HG02610 (cell line): ENCODE results near the gene FOXP1.
"Not testable (repeated sequence)": the region's sequence is repeated elsewhere in the genome, so short reads cannot be mapped to it uniquely, and the experiment has no call there.

Source experiments
- ATAC-seq: cut with Tn5 transposase; IDR thresholded peaks from one replicate; pipeline ENCODE4 v1.9.1; 2021; ENCODE audit warnings: mild to moderate bottlenecking, moderate library complexity; ENCODE audit not compliant: unreplicated experiment

Gene FOXP1

GRCh38 chr3:71351403-71352149, 232.0 kb downstream of the FOXP1 start:
- no peak for ATAC-seq

GRCh38 chr3:71350998-71351397, 232.5 kb downstream of the FOXP1 start:
- ATAC-seq = no peak

GRCh38 chr3:71348831-71349230, 234.7 kb downstream of the FOXP1 start:
- no peak for ATAC-seq

DNA sequence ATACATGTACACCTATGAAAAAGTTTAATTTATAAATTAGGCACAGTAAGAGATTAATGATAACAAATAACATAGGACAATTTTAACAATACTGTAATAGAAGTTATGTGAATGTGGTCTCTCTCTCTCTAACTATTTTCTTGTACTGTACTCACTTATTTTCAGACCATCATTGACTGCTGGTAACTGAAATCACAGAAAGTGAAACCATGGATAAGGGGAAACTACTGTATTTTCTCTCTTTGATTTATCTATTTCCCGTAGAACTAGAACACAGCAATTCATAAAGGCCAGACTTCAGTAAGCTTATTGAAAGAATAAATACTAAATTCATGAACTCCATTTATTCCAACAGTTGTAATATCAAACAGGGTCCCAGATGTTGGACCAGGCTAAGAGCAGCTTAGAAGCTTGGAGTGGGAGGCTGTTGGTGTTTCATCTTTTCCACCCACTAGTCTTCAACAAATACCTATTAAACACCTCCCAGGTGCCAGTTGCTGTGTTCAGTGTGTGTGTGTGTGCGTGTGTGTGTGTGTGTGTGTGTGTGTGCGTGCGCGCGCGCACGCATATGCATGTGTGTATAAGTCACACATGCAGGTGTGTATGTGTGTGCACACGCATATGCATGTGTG, 235.4 kb downstream of the FOXP1 start:
- no peak for ATAC-seq

- no peak for ATAC-seq
These were observed 237.5 kb downstream of the FOXP1 start for GRCh38 chr3:71346061-71346460.

GRCh38 chr3:71345429-71346040, 238.0 kb downstream of the FOXP1 start:
- ATAC-seq = no peak

GRCh38 chr3:71341721-71342120, 241.8 kb downstream of the FOXP1 start:
- ATAC-seq = no peak

DNA sequence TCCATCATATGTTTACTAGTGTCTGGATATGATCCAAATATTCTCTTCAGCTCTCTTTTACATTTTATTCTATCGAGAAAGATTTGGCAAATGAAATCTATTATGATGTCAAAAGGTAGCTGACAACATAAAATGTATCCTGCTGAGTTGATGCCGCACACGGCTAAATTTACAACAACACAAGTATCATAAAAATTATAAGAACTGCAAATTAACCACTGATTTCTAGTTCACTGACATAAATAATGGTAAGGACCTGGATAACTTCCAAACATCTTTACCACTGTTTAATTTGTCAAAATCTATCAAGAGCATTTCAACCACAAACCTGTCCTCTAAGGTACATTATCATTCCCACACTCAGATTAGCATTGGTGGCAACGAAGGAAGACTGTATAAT, 244.5 kb downstream of the FOXP1 start:
- ATAC-seq = no peak

GRCh38 chr3:71332813-71333212, 250.7 kb downstream of the FOXP1 start:
- ATAC-seq = no peak

- ATAC-seq = no peak
These were observed 252.6 kb downstream of the FOXP1 start for GRCh38 chr3:71330909-71331308.

GRCh38 chr3:71330505-71330904, 253.0 kb downstream of the FOXP1 start:
- ATAC-seq = no peak

DNA sequence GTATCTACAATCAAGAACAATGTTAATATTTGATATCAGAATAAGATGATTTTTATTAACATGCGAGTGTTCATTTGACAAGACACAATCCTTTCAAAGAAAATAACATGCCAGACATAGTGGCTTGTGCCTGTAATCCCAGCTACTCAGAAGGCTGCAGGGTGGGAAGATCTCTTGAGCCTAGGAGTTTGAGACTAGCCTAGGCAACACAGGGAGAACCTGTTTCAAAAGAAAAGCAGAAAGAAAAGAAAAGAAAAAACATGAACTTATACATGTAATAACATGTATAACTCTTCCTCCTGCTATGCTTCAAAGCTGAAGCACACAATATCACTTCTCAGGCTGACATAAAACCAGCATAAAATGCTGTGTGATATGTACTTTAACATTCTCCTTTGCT, 253.7 kb downstream of the FOXP1 start:
- no peak for ATAC-seq

- ATAC-seq = no peak
These were observed 254.6 kb downstream of the FOXP1 start for GRCh38 chr3:71328926-71329325.

- ATAC-seq = no peak
These were observed 255.6 kb downstream of the FOXP1 start for GRCh38 chr3:71327936-71328335.

DNA sequence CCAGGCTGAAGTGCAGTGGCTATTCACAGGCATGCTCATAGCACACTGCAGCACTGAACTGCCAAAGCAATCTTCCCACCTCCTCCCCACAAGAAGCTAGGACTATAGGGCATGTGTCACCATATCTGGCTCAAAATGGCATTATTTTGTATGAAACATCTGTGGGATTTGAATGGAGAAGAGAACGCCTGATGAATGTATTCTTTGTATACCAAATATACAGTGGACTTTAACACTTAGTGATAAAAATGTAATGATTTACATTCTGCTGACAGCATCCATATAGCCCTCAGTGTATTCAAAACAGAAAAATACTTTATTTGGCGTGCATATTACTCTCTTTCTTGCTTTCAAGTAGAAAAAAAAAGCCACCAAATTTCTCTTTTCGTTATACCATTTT, 257.8 kb downstream of the FOXP1 start:
- no peak for ATAC-seq

DNA sequence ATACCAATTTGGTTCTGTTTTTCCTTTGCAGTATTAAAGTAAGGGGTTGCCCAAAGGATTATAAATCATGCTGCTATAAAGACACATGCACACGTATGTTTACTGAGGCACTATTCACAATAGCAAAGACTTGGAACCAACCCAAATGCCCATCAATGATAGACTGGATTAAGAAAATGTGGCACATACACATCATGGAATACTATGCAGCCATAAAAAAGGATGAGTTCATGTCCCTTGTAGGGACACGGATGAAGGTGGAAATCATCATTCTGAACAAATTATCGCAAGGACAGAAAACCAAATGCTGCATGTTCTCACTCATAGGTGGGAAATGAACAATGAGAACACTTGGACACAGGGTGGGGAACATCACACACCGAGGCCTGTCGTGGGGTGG, 259.3 kb downstream of the FOXP1 start:
- ATAC-seq = not testable (repeated sequence)

GRCh38 chr3:71323558-71323957, 260.0 kb downstream of the FOXP1 start:
- ATAC-seq = no peak

- no peak for ATAC-seq
These were observed 261.4 kb downstream of the FOXP1 start for GRCh38 chr3:71322154-71322553.

DNA sequence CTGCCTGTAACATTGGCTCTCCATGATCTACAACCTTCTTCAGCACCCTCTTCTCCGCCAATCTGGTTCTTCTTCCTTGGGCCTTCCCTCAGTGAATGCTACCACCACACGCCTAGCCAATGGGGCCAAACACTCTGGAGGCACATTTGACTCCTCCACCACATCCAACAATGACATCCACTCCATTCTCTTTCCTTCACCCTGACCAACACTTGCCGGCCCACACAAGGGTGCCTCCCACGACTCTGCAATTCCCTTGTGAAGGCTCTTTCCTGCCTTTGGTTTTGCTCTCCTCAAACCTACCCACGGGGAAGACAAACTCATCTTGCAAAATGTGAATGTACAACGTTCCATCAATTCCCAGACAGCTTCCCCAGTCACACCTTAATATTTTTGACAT, 263.8 kb downstream of the FOXP1 start:
- no peak for ATAC-seq

DNA sequence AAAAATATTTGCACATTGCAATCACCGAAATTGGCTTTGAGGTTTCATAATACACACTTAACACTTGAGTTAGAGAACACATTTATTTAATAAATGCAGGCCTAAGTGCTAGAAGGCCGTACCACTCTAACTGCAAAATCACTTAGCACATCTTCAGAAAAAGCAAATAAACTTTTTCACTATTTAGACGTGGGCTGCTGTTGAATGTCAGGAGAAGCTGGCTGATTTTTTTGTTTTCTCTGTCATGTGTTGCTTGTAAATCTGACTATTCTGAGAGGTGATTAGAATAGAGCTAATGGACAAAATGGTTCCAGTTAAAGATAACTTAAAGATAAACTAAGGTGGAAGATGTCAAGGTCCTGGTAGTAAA, 265.1 kb downstream of the FOXP1 start:
- ATAC-seq = no peak

DNA sequence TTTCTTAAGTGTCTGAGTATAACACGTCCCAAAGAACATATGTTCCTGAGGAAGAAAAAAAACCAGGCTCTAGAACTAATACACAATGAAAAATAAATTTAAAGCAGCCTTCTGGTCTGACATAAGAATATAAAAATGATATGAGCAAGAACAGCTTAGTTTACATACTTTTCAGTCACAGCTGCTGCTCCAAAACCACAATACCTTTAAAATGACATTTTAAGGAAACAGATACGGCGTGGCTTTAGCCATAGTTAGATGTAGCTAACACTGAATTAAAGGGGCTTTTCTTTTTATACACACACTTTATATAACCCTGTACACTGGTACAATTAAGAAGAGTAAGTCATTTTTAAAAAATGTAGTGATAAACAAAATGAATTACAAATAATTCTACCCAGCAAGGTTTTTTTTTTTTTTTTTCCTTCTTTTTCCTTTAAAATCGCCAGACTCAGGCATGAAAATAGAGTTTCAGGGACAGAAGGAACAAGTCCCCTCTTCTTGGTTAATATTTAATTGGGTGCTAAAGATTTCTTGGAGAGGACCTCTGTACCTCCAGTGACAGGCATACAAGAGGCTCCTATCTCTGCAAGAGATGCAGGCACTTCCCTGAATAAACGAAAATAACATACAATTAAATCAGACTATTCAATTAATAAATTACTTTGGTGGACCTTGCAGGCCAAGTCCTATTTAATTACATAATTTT, 265.6 kb downstream of the FOXP1 start:
- no peak for ATAC-seq

GRCh38 chr3:71317140-71317539, 266.4 kb downstream of the FOXP1 start:
- no peak for ATAC-seq
